Measurements from ENCODE around the gene CNOT4. TPM values are rescaled to one million over a fixed set of nuclear protein-coding genes. Genes with fewer than 3 reads are reported as not detected.

The CNOT4 gene
- total and polyA plus RNA-seq, 8 donors: 4.6 to 50.2 (median 10.9) TPM

DNA sequence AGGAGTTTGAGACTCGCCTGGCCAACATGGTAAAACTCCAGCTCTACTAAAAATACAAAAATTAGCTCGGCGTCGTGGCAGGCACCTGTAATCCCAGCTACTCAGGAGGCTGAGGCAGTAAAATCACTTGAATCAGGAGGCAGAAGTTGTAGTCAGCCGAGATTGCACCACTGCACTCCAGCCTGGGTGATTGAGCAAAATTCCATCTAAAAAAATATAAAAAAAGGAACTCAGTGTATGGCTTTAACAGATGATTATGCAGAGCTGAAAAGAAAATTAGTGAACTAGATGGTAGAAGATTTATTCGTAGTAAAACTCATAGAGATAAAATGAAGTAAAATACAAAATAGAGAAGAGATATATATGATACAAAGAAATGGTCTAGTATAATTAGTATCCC lies 12.6 kb upstream of the CNOT4 start:
- TF ChIP-seq EP300 (IDR thresholded peaks at IDR 0.05) (no peak), CTCF (IDR thresholded peaks at IDR 0.05) (no peak), POLR2AphosphoS5 (IDR thresholded peaks at IDR 0.05) (no peak), POLR2A (IDR thresholded peaks at IDR 0.05) (no peak)
- no peak overlapping the region for H3K27ac ChIP-seq
- no peaks in the 10 kb centered on the region for H3K36me3 ChIP-seq
- 89 to 93% (median 90%) methylated on average over 6 of the region's 6 CpGs for WGBS, 5 donors
- intact Hi-C loops (cut with DNase I; ENCODE audit: low total_unique reads): no loop called here
- H3K27me3 ChIP-seq: no peaks in the 10 kb centered on the region
- no peak for DNase-seq
- no peaks in the 10 kb centered on the region for H3K9me3 ChIP-seq
- no peak overlapping the region for H3K4me3 ChIP-seq
- H3K4me1 ChIP-seq: no peaks in the 10 kb centered on the region

- Histone ChIP-seq H3K27ac (no peak overlapping the region), H3K36me3 (no peaks in the 10 kb centered on the region), H3K27me3 (no peaks in the 10 kb centered on the region), H3K4me1 (no peaks in the 10 kb centered on the region), H3K4me3 (no peak overlapping the region), H3K9me3 (no peaks in the 10 kb centered on the region)
- DNase-seq: no peak
- TF ChIP-seq POLR2AphosphoS5 (IDR thresholded peaks at IDR 0.05) (no peak), CTCF (IDR thresholded peaks at IDR 0.05) (no peak), EP300 (IDR thresholded peaks at IDR 0.05) (no peak), POLR2A (IDR thresholded peaks at IDR 0.05) (no peak)
- WGBS, 5 donors: 82 to 95% (median 89%) methylated on average over 4 of the region's 4 CpGs
- intact Hi-C loops (cut with DNase I; ENCODE audit: low total_unique reads): loop anchor here (5.0 kb wide), 1 partner anchor 32 kb away; no protein-coding TSS in a partner anchor
These were observed 10.0 kb upstream of the CNOT4 start for GRCh38 chr7:135519871-135520270.

GRCh38 chr7:135519233-135519688 lies 9.4 kb upstream of the CNOT4 start:
- no peaks in the 10 kb centered on the region for H3K4me1 ChIP-seq
- H3K9me3 ChIP-seq: no peaks in the 10 kb centered on the region
- no peak overlapping the region for H3K4me3 ChIP-seq
- H3K36me3 ChIP-seq: no peaks in the 10 kb centered on the region
- TF ChIP-seq CTCF (IDR thresholded peaks at IDR 0.05) (no peak), POLR2A (IDR thresholded peaks at IDR 0.05) (no peak)
- H3K27me3 ChIP-seq: no peaks in the 10 kb centered on the region
- no peak overlapping the region for H3K27ac ChIP-seq
- intact Hi-C loops (cut with DNase I; ENCODE audit: low total_unique reads): loop anchor here (5.0 kb wide), 1 partner anchor 33 kb away; no protein-coding TSS in a partner anchor
- peak in 1 of 2 donors; percentile 52 for DNase-seq

GRCh38 chr7:135518748-135519147 lies 8.8 kb upstream of the CNOT4 start:
- intact Hi-C loops (cut with DNase I; ENCODE audit: low total_unique reads): loop anchor here (5.0 kb wide), 1 partner anchor 34 kb away; no protein-coding TSS in a partner anchor
- Histone ChIP-seq H3K4me1 (no peaks in the 10 kb centered on the region), H3K27ac (no peak overlapping the region), H3K36me3 (no peaks in the 10 kb centered on the region), H3K4me3 (no peak overlapping the region), H3K9me3 (no peaks in the 10 kb centered on the region), H3K27me3 (no peaks in the 10 kb centered on the region)
- no peak for DNase-seq
- TF ChIP-seq POLR2A (IDR thresholded peaks at IDR 0.05) (no peak), EP300 (IDR thresholded peaks at IDR 0.05) (no peak), POLR2AphosphoS5 (IDR thresholded peaks at IDR 0.05) (no peak), CTCF (IDR thresholded peaks at IDR 0.05) (no peak)
- 91 to 97% (median 94%) methylated on average over 1 of the region's 1 CpG for WGBS, 5 donors

Measured in stomach (tissue), 9 donors.